Retinal pigment epithelial cell (primary cell): ENCODE measurements around the gene TTC7B.

Experiments
- DNase-seq: peaks from one replicate; pipeline ENCODE4 v3.0.0-alpha.2; 2010; ENCODE audit warnings: low read depth
- H3K4me3 ChIP-seq: 2 replicates; pipeline ENCODE4 v1.5.1; 2011; ENCODE audit warnings: mild to moderate bottlenecking, low read length, control low read depth, moderate library complexity
- TF ChIP-seq, protein P1 (sequence below): conservative IDR thresholded peaks from 2 replicates; pipeline ENCODE4 v1.5.1; 2011; ENCODE audit warnings: low read depth, low read length, control low read depth, inconsistent platforms

Gene TTC7B

DNA sequence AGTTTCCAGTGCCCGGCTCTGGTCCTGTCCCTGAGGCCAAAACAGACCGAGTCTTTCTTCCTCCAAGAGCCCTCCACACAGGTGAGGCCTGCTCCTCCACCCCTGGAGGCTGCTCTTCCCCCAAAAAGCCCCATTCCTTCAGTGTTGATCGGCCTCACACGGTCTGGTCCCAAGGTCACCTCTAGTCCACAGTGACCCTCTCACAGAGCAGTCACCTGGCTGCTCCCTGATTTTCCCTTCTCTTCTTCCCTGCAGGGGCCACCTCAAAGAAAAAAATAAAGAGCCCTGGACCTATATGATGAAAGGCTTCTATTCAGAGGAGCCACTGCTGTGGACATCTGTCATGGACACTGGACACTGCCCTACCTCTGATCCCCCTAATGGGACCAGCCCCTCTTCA lies 42.5 kb downstream of the TTC7B start:
- H3K4me3 ChIP-seq: no peak overlapping the region
- TF ChIP-seq, protein P1, sequence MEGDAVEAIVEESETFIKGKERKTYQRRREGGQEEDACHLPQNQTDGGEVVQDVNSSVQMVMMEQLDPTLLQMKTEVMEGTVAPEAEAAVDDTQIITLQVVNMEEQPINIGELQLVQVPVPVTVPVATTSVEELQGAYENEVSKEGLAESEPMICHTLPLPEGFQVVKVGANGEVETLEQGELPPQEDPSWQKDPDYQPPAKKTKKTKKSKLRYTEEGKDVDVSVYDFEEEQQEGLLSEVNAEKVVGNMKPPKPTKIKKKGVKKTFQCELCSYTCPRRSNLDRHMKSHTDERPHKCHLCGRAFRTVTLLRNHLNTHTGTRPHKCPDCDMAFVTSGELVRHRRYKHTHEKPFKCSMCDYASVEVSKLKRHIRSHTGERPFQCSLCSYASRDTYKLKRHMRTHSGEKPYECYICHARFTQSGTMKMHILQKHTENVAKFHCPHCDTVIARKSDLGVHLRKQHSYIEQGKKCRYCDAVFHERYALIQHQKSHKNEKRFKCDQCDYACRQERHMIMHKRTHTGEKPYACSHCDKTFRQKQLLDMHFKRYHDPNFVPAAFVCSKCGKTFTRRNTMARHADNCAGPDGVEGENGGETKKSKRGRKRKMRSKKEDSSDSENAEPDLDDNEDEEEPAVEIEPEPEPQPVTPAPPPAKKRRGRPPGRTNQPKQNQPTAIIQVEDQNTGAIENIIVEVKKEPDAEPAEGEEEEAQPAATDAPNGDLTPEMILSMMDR: no peak
- DNase-seq: no peak

DNA sequence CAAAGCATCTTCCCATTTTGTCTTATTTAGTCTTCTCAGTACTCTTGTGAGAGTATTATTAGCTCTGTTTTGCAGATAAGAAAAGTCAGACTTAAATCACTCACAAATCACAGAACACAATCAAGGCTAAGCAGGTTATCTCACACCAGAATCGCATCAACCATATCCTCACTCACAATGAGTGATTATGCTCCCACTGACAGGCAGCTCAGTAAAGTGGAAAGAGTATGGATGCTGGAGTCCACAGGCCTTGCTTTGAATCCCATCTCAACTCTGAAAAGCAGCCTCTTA lies 43.1 kb downstream of the TTC7B start:
- TF ChIP-seq, protein P1: no peak
- no peak for DNase-seq
- H3K4me3 ChIP-seq: no peak overlapping the region

DNA sequence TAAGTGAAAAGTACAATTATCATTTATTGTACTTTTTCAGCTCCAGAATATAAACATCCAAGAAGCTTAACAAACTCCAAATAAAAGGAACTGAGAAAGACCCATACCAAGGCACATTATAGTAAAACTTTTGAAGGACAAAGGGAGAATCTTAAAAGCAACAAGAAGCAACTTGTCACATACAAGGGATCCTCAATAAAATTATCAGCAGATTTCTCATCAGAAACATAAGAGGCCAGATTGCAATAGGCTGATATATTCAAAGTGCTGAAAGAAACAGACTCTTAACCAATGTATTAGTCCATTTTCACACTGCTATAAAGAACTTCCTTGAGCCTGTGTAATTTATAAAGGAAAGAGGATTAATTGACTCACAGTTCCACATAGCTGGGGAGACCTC lies 48.3 kb downstream of the TTC7B start:
- TF ChIP-seq, protein P1: no peak
- DNase-seq: no peak
- no peak overlapping the region for H3K4me3 ChIP-seq

DNA sequence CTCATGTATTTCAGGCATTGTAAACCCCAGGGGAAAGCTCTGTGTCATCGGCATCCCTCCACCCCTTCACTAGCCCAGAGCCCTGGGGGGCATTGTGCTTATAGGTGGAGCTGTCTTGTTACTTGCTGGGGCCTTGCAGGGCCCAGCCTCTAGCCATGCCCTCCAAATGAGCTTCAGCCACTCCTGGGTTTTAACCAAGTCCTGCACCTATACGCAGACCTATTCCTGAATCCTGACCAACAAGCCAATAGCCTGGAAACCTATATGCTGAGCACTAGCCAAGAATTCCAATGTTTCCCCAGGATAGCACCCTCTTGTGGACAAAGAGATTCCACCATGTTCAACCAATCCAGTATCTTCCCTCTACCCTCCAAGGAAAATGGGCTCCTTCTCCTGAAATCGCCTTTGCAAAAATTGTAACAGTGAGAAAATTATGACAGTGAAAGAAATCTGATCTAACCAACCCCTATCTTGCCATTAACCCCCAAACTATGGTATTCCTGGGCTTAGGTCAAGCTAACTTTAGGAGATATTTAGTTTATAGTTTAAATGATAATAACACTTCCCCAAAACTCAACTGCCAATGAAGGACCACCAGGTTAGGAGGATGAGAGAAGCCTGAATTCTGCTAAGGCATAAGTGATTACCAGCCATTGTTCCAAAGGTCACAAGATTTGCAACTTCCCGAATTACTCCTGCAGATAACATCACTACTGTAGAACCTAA lies 55.5 kb downstream of the TTC7B start:
- TF ChIP-seq, protein P1: peak; percentile 73
- no peak for DNase-seq
- no peak overlapping the region for H3K4me3 ChIP-seq

DNA sequence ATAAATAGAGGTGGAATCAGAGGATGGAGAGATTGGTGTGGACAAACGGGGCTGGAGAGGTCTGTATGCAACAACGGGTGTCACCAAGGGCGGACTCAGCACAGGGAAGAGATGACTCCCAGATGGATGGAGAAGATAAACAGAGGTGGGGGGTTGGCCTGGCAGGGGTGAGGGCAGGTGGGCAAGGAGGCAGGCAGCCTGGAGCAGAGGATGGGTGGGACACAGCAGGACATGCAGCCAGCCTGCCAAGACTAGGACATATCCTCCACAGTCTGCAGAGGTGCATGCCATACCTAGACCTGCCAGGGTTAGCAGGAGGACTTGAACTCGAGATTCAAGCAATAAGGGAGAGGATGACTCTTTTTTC lies 56.2 kb downstream of the TTC7B start:
- TF ChIP-seq, protein P1: no peak
- no peak for DNase-seq
- no peak overlapping the region for H3K4me3 ChIP-seq

DNA sequence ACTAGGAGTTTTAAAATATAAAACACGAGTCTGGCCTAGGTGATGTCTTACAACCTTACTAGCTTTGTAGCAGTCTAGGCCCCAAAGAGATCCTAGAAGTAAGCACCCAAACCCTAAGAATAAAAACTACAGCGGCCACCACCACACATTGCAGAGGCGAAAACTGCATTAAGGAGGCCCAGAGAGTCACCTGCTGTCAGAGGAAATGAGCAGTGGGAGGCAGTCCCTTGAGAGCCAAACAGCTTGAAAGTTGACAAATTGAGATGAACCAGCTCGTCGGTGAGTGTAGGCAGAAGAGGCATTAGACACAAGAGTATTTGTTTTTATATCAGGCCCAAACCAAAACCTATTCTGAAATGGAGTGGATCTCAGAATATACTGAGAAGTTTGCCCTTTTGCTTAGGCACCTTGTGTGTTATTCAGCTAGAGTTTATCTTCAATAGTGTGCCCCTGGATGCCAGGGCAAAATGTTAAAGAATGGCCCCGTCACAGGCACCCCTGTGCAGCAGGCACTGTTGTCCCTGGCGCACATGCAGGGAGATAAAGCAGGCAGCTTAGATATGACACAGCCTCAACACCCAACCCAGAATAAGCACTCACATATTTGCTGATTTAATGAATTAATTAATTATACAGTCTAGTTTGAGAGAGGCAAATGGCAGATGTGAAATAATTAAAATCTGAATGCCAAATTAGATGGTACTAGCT lies 56.7 kb downstream of the TTC7B start:
- DNase-seq: no peak
- H3K4me3 ChIP-seq: no peak overlapping the region

More for the DNA sequence above, 56.7 kb downstream of the TTC7B start:
- TF ChIP-seq, protein P1: no peak
